ENCODE data around the gene ACOT12. TPM values are rescaled to one million over a fixed set of nuclear protein-coding genes. Genes with fewer than 3 reads are reported as not detected.

The ACOT12 gene
- total and polyA plus RNA-seq, 2 donors (not counting 1 experiment from before 2014, with no cell fraction given): 0.06 TPM; not detected in 1

GRCh38 chr5:81316571-81316970 is 77.4 kb downstream of the ACOT12 start:
- H3K4me1 ChIP-seq (ENCODE audit: control insufficient read depth in 2 of 2, insufficient read depth in 2 of 2, low read length in 2 of 2): no peaks in the 10 kb centered on the region
- POLR2A ChIA-PET: no interaction called here
- no peaks in the 10 kb centered on the region for H3K27me3 ChIP-seq (replicated peaks in 1 of 4; ENCODE audit: control extremely low read depth in 1 of 4, control insufficient read depth in 3 of 4, insufficient read depth in 4 of 4, low read length in 3 of 4)
- H4K20me1 ChIP-seq (ENCODE audit: control insufficient read depth, insufficient read depth, low read length, poor library complexity, severe bottlenecking): no peaks in the 10 kb centered on the region
- Mint-ChIP-seq H3K27me3 (no peaks in the 10 kb centered on the region), H3K9me3 (ENCODE audit: insufficient read depth) (no peaks in the 10 kb centered on the region), H3K4me1 (peaks cover 2% of the 10 kb centered on the region), H3K27ac (no peak overlapping the region), H3K4me3 (no peak overlapping the region)
- WGBS (ENCODE audit: insufficient coverage): no CpG with 5 or more reads among the region's 2 CpGs
- DNase-seq (no peak), ATAC-seq (ENCODE audit: low read depth) (no peak)
- peaks cover 0 to 9% of the 10 kb centered on the region in 2 experiments for H3K36me3 ChIP-seq (replicated peaks in 1 of 2; ENCODE audit: control extremely low read depth in 1 of 2, control insufficient read depth in 1 of 2, extremely low read depth in 1 of 2, insufficient read depth in 2 of 2, low read length in 1 of 2)
- TF ChIP-seq CTCF (IDR thresholded peaks at IDR 0.05) (no peak), EZH2 (IDR thresholded peaks at IDR 0.05; ENCODE audit: borderline replicate concordance, insufficient read depth, low read depth, low read length, poor library complexity, severe bottlenecking) (no peak)
- no peaks in the 10 kb centered on the region for H3K79me2 ChIP-seq (ENCODE audit: control insufficient read depth, insufficient read depth, low read length)
- H2AFZ ChIP-seq (ENCODE audit: insufficient read depth, low read depth, low read length, poor library complexity, severe bottlenecking): no peak overlapping the region
- no peak overlapping the region for H3K9ac ChIP-seq (ENCODE audit: low read length)
- H3K4me2 ChIP-seq (replicated peaks; ENCODE audit: low read depth, low read length, poor library complexity, severe bottlenecking): no peak overlapping the region
- no peak overlapping the region for H3K4me3 ChIP-seq (ENCODE audit: control extremely low read depth in 1 of 5, extremely low read depth in 1 of 5, insufficient read depth in 1 of 5, low read depth in 2 of 5, low read length in 4 of 5)
- intact Hi-C loops (cut with micrococcal nuclease): no loop called here
- no peaks in the 10 kb centered on the region for H3K9me3 ChIP-seq (ENCODE audit: control extremely low read depth in 1 of 3, control insufficient read depth in 2 of 3, insufficient read depth in 1 of 3, low read length in 2 of 3)
- CTCF ChIA-PET: no interaction called here
- H3K27ac ChIP-seq (ENCODE audit: low read length in 2 of 2): no peak overlapping the region

- Histone ChIP-seq H3K4me1 (ENCODE audit: control insufficient read depth in 2 of 2, insufficient read depth in 2 of 2, low read length in 2 of 2) (no peaks in the 10 kb centered on the region), H3K36me3 (replicated peaks in 1 of 2; ENCODE audit: control extremely low read depth in 1 of 2, control insufficient read depth in 1 of 2, extremely low read depth in 1 of 2, insufficient read depth in 2 of 2, low read length in 1 of 2) (peaks cover 4 to 9% of the 10 kb centered on the region in 2 experiments), H3K4me2 (replicated peaks; ENCODE audit: low read depth, low read length, poor library complexity, severe bottlenecking) (no peak overlapping the region), H4K20me1 (ENCODE audit: control insufficient read depth, insufficient read depth, low read length, poor library complexity, severe bottlenecking) (no peaks in the 10 kb centered on the region), H2AFZ (ENCODE audit: insufficient read depth, low read depth, low read length, poor library complexity, severe bottlenecking) (no peak overlapping the region), H3K27me3 (replicated peaks in 1 of 4; ENCODE audit: control extremely low read depth in 1 of 4, control insufficient read depth in 3 of 4, insufficient read depth in 4 of 4, low read length in 3 of 4) (no peaks in the 10 kb centered on the region), H3K79me2 (ENCODE audit: control insufficient read depth, insufficient read depth, low read length) (no peaks in the 10 kb centered on the region), H3K9ac (ENCODE audit: low read length) (no peak overlapping the region), H3K27ac (ENCODE audit: low read length in 2 of 2) (no peak overlapping the region), H3K9me3 (ENCODE audit: control extremely low read depth in 1 of 3, control insufficient read depth in 2 of 3, insufficient read depth in 1 of 3, low read length in 2 of 3) (no peaks in the 10 kb centered on the region), H3K4me3 (ENCODE audit: control extremely low read depth in 1 of 5, extremely low read depth in 1 of 5, insufficient read depth in 1 of 5, low read depth in 2 of 5, low read length in 4 of 5) (no peak overlapping the region)
- ChIA-PET POLR2A (no interaction called here), CTCF (interaction anchor here (0.6 kb wide), 1 partner anchor 81 kb away, joined by 4 read pairs; no protein-coding TSS in a partner anchor)
- intact Hi-C loops (cut with micrococcal nuclease): no loop called here
- no peak for ATAC-seq (ENCODE audit: low read depth)
- DNase-seq: no peak
- Mint-ChIP-seq H3K27me3 (no peaks in the 10 kb centered on the region), H3K27ac (no peak overlapping the region), H3K4me1 (peaks cover 2% of the 10 kb centered on the region), H3K4me3 (no peak overlapping the region), H3K9me3 (ENCODE audit: insufficient read depth) (no peaks in the 10 kb centered on the region)
- TF ChIP-seq EZH2 (IDR thresholded peaks at IDR 0.05; ENCODE audit: borderline replicate concordance, insufficient read depth, low read depth, low read length, poor library complexity, severe bottlenecking) (no peak), CTCF (IDR thresholded peaks at IDR 0.05) (no peak)
- WGBS (ENCODE audit: insufficient coverage): 88% methylated on average over 1 of the region's 4 CpGs
Observed at GRCh38 chr5:81315830-81316229, 78.1 kb downstream of the ACOT12 start.
